GM18511 (cell line): ENCODE measurements around the gene RGS19.
"Not testable (repeated sequence)": the region's sequence is repeated elsewhere in the genome, so short reads cannot be mapped to it uniquely, and the experiment has no call there.

Experiments
- ATAC-seq: cut with Tn5 transposase; IDR thresholded peaks from one replicate; pipeline ENCODE4 v1.9.1; 2021; ENCODE audit warnings: mild to moderate bottlenecking, moderate library complexity; ENCODE audit not compliant: unreplicated experiment

RGS19 gene, protein sequence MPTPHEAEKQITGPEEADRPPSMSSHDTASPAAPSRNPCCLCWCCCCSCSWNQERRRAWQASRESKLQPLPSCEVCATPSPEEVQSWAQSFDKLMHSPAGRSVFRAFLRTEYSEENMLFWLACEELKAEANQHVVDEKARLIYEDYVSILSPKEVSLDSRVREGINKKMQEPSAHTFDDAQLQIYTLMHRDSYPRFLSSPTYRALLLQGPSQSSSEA

DNA sequence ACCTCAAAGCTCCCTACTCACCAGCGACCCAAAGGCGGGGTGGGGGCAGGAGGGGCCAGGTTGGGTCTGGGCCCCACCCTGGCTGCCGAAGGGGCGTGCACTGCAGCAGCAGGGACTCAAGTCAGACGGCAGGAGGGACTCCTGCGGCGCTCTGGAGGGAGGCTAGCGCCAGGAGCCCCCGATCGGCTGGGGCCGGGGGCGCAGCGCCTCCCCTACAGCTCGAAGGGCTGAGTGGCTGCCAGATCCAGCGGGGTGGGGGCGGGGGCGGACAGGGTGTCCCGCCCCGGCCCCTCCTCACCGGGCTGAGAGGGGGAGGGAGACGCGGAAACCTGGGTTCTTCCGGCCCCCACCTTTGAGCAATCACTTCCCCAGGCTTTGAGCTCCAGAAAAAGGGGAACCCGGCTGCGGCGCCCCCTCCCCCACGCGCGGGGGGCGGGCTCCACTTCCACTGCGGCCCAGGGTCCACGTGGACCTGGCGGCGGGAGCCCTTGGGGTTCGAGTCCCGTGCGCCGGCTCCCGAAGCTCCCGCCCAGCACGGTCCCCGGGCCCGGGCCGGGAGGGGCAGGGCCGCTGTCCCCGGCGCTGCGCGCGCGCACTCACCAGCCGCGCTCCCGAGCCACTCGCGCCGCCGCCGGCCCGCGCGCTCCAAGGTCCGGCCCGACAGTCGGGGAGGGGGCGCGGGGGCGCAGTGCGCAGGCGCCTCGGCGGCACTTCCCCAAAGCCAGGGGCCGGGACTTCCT lies at the start of gene RGS19:
Gene RGS19, minus strand, starts transcription at position 246 of the 740 bp plus-strand sequence. CDS start 2,632 bp downstream, outside the sequence.
- ATAC-seq, result peak; percentile 34

GRCh38 chr20:64123517-64123916 lies 44.2 kb upstream of the RGS19 start:
- ATAC-seq, result not testable (repeated sequence)

GRCh38 chr20:64122927-64123326 lies 43.6 kb upstream of the RGS19 start:
- not testable (repeated sequence) for ATAC-seq

GRCh38 chr20:64121586-64121985 lies 42.3 kb upstream of the RGS19 start:
- no peak for ATAC-seq

- no peak for ATAC-seq
These were observed 40.5 kb upstream of the RGS19 start for GRCh38 chr20:64119681-64120341.

DNA sequence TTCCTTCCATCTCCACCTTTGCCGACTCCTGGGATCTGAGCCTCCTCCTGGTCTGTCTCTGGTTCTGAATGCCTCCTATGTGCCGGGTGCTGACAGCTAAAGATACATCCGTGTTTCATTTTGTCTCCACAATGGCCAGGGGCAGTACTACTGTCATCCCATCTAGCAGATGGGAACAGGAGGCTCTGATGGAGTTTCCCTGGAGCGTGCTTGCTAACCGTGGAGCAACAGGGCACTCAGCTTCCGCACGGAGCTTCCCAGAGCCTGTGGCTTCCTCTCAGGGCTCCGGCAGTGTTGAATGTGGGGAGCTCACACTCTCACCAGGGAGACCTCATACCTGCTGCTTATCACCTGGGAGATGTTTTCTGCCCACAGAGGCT lies 40.0 kb upstream of the RGS19 start:
- ATAC-seq, result no peak

GRCh38 chr20:64117432-64117777 lies 38.1 kb upstream of the RGS19 start:
- ATAC-seq, result not testable (repeated sequence)

DNA sequence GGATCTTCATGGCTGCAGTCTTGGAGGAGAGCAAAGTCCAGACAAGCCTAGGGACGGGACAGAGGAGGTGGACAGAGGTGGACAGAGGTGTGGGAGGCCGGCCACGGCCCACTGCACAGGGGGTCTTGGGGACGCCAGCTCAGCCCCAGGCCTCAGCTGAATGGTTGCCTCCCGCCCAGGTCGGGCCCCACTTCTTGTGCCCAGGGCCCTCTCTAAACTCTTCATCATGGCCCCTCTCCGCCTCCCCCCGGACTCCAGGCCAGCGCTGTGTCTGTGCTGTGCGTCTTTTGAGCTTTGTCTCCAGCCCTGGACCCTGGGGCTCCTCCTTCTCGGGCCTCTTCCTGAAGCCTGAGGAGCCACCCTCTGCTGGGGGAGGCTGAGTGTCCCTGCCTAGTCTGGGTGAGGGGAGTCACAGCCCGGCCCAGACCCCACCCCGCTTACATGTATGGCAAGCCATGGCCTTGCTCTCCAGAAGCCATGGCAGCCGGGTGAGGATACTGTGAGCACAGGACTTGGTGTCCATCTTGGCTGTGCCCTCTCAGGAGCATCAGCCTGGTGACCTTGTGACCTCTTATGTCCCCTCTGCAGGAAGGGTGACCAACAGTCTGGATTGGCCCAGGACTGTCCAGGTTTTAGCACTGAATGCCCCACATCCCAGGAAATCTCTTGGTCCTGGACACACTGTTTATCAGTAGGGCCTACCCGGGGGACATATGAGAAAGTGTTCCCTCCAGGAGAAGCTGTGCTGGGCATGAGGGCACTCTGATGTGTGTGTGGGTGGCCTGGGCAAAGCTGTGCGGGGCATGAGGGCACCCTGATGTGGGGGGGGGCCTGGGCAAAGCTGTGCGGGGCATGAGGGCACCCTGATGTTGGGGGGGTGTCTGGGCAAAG lies 37.5 kb upstream of the RGS19 start:
- no peak for ATAC-seq

- no peak for ATAC-seq
These were observed 36.7 kb upstream of the RGS19 start for GRCh38 chr20:64116016-64116415.

- no peak for ATAC-seq
These were observed 36.0 kb upstream of the RGS19 start for GRCh38 chr20:64115171-64115911.

DNA sequence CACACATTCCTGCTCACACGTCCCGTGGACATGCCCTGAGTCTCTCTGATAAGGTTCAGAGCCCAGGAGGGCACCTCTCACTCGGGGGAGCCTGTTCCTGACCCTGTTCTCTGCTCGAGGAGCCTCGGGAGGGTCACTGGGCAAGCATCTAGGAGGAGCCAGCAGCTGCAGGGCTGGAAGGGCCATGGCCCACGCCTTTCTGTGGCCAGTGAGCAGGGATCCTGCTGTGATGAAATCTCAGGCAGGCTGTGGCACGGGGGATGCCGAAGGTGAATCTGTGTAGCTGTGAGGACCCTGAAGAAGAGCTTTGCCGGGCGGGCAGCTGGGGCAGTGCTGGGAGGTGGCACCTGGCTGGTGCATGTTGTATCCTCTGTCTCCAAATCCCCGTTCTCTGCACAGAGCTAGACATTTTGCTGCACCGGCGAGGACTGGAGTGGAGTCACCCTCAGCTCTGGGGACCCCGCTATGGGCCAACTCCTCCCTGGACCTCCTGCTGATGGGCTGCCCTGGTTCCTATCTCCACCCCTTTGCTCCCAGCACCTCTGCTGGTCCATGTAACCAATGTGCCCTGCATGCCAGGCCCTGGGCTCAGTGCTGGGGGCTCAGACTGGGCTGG lies 35.1 kb upstream of the RGS19 start:
- no peak for ATAC-seq

DNA sequence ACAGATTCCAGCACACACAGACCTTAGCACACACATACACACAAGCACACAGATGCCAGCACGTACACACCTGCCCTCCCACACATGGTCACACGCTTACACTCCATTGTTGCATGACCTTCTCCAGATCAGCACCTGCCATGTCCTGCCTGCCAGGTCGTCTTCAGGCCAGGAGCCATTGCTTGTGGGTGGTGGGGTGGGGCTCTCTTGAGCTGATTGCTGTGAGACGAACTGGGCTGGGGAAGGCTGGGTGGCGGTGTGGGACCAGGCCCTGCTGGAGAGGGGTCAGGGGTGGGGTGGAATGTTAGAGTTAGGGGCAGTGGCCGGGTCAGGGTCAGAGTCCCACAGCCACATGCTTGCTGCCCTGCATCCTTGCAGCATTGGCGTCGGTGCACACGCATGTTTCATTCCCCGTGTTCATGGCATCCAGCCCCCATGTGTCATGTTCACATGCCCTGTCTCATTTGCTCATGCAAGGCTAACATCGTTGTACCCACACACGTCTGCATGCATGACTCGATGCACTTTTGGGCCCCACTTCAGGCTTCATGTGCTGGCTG lies 34.6 kb upstream of the RGS19 start:
- ATAC-seq, result no peak

GRCh38 chr20:64113444-64113775 lies 34.1 kb upstream of the RGS19 start:
- ATAC-seq, result no peak

DNA sequence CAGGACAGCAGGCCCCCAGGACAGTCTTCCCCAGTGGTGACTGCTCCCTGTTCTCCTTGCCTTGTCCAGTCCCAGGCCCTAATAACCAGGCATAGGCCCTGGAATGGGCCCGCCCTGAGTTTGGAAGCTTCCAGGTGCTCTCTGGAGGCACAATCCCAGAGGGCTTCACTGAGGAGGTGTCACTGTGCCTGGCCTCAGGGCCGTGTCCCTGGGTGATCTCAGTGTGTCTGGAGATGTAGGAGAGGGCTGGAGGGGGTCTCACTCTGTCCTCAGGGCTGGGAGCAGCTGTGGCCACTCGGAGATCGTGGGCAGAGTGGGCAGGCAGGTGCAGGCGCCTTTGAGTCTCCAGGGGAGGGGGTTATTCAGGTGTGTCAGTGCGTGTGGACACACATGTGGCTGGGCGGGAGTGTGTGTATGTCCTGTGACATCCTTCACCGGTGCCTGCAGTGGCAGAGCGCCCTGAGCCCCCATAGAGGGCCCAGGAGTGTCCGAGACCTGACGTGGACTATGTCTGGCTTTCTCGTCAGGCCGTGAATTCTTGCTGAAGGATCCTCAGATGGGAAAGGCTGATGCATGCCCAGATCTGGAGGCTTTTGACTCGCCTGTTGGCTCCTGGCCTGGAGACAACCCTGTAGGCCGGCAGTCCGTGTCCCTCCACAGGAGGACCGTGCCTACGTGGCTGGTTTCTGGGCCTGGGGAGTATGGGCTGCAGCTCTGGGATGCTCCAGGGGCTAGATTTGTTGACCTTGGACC lies 33.5 kb upstream of the RGS19 start:
- no peak for ATAC-seq

GRCh38 chr20:64111841-64112641 lies 32.7 kb upstream of the RGS19 start:
- no peak for ATAC-seq

GRCh38 chr20:64110411-64111068 lies 31.2 kb upstream of the RGS19 start:
- no peak for ATAC-seq

DNA sequence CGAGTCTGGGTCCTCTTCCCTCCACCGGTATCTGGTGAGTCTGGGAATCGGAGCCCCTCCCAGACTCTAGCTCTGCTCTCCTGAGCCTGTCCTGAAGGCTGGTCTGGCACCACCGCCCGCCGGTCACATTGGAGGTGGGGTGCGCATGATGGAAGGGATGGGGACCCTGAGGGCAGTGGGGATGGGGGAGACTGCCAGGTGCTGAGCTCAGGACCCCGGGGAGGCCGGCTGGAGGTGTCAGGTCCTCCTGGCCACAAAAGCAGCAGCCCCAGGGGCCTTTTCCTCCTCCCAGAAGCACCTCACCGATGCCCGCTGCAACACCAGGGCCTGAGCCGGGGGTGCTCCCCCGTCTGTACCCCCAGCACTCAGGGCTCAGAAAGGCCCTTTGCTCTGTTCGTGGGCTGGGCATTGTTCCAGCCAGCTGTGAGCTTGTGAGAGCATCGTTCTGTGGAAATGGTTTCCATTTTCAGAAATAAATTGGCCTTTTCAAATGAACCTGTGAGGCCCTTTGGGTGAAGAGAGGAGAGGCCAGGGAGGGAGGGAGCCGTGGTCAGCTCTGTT lies 30.6 kb upstream of the RGS19 start:
- no peak for ATAC-seq
